ENCODE data around the gene CRY1. TPM values are rescaled to one million over a fixed set of nuclear protein-coding genes. Genes with fewer than 3 reads are reported as not detected.

Gene CRY1
- total RNA-seq, 1 experiment from 2014 or later, result 23.1 TPM

DNA sequence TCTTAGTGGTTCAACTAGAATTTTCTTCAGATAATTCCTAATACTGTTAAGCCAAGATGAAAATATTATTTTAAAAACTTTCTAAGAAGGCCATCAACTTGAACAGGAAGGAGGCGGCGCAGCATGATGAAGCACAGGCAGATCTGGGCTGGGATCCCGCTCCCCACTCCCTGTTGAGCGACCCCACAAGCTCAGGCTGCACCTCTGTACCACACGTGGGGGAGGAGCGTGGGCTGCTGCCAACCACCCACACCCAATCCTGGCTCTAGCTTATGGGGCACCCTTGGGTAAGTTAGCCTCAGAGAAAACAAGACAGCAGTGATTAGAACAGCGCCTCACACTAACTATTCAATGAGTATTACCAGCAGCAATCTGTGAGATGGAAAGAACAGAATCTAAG lies 112.4 kb downstream of the CRY1 start:
- H3K27ac Mint-ChIP-seq, result no peak overlapping the region
- TF ChIP-seq ZNF121 (CRISPR knock-in tag; IDR thresholded peaks at IDR 0.05) (no peak), ELF4 (CRISPR knock-in tag; IDR thresholded peaks at IDR 0.05; ENCODE audit: low read depth) (no peak), ARID4B (CRISPR knock-in tag; IDR thresholded peaks at IDR 0.05; ENCODE audit: borderline replicate concordance) (no peak), ATF2 (CRISPR knock-in tag; IDR thresholded peaks at IDR 0.05; ENCODE audit: borderline replicate concordance, low read depth) (no peak), MLX (CRISPR knock-in tag; IDR thresholded peaks at IDR 0.05) (no peak), TEAD4 (CRISPR knock-in tag; IDR thresholded peaks at IDR 0.05) (no peak), GRHL2 (CRISPR knock-in tag; IDR thresholded peaks at IDR 0.05; ENCODE audit: insufficient replicate concordance, severe bottlenecking) (no peak)
- ATAC-seq (no peak), DNase-seq (ENCODE audit: low spot score) (no peak)
- peaks cover 19% of the 10 kb centered on the region for H3K36me3 Mint-ChIP-seq
- peaks cover 4% of the 10 kb centered on the region; the same call in 1 of the 2 replicates for H3K4me1 Mint-ChIP-seq
- ChIA-PET CTCF (no interaction called here), POLR2A (no interaction called here)
- no peaks in the 10 kb centered on the region for H3K9me3 Mint-ChIP-seq
- no peak overlapping the region for H3K4me3 Mint-ChIP-seq
- H3K27me3 Mint-ChIP-seq (ENCODE audit: low read depth), result peaks cover 4% of the 10 kb centered on the region

GRCh38 chr12:106978035-106978800 lies 115.1 kb downstream of the CRY1 start:
- Mint-ChIP-seq H3K27me3 (ENCODE audit: low read depth) (no peaks in the 10 kb centered on the region), H3K4me3 (no peak overlapping the region), H3K36me3 (no peaks in the 10 kb centered on the region), H3K4me1 (no peaks in the 10 kb centered on the region), H3K27ac (no peak overlapping the region), H3K9me3 (no peaks in the 10 kb centered on the region)
- ChIA-PET CTCF (no interaction called here), POLR2A (no interaction called here)
- ATAC-seq (no peak), DNase-seq (ENCODE audit: low spot score) (no peak)
- TF ChIP-seq FOXJ3 (CRISPR knock-in tag; IDR thresholded peaks at IDR 0.05; ENCODE audit: borderline replicate concordance) (no peak), HMGA2 (CRISPR knock-in tag; IDR thresholded peaks at IDR 0.05) (no peak), ESRRA (CRISPR knock-in tag; IDR thresholded peaks at IDR 0.05; ENCODE audit: borderline replicate concordance) (no peak), ZSCAN18 (CRISPR knock-in tag; IDR thresholded peaks at IDR 0.05) (no peak), ETV6 (CRISPR knock-in tag; IDR thresholded peaks at IDR 0.05) (no peak), JAZF1 (CRISPR knock-in tag; IDR thresholded peaks at IDR 0.05) (no peak)
- TF ChIP-seq, protein P1, sequence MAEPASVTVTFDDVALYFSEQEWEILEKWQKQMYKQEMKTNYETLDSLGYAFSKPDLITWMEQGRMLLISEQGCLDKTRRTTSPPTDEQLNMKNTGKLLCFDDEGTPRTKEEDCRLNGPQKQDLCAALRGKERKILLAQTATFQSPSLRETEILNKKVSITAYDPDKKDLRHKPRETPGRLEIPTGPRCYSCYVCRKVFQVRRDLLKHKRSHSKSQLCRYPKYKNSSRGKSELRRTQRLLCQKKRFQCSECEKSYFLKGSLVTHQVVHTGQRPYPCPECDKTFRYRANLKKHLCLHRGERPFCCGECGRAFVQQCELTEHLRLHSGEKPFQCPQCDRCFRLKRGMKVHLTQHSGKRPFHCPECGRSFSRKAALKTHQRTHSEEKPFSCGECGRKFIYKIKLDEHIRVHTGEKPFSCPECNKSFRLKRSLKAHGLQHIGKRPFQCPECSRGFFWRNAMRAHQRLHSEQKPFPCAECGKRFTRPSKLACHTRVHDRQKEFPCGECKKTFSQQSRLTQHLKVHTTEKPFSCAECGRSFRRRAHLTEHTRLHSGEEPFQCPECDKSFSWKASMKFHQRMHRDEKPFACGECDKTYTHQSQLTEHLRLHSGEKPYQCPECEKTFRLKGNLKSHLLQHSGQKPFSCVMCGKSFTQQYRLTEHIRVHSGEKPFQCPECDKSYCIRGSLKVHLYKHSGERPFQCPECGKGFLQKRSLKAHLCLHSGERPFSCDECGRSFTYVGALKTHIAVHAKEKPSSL (CRISPR knock-in tag; conservative IDR thresholded peaks at IDR 0.05), result no peak

All from WTC11 (cell line).